ES-I3 (cell line): ENCODE data around the gene OTUB2.

ENCODE experiments used
- H3K36me3 ChIP-seq: 2 replicates; pipeline ENCODE4 v1.6.1; 2013; ENCODE audit warnings: mild to moderate bottlenecking, low read length, control low read depth, moderate library complexity; ENCODE audit not compliant: insufficient read depth
- H3K4me1 ChIP-seq: 2 replicates; pipeline ENCODE4 v1.6.1; 2013; ENCODE audit warnings: mild to moderate bottlenecking, control low read depth, low read length; ENCODE audit not compliant: insufficient read depth
- H3K9ac ChIP-seq: 2 replicates; pipeline ENCODE4 v1.6.1; 2013; ENCODE audit warnings: low read depth, mild to moderate bottlenecking, low read length, moderate library complexity
- H3K9me3 ChIP-seq: 2 replicates; pipeline ENCODE4 v1.6.1; 2013; ENCODE audit warnings: mild to moderate bottlenecking, low read length, moderate library complexity; ENCODE audit not compliant: control insufficient read depth, insufficient read depth

Gene OTUB2

GRCh38 chr14:94001501-94002396 is 24.4 kb upstream of the OTUB2 start:
- H3K9ac ChIP-seq: no peak overlapping the region
- no peaks in the 10 kb centered on the region for H3K4me1 ChIP-seq
- H3K9me3 ChIP-seq: no peaks in the 10 kb centered on the region
- H3K36me3 ChIP-seq: no peaks in the 10 kb centered on the region

DNA sequence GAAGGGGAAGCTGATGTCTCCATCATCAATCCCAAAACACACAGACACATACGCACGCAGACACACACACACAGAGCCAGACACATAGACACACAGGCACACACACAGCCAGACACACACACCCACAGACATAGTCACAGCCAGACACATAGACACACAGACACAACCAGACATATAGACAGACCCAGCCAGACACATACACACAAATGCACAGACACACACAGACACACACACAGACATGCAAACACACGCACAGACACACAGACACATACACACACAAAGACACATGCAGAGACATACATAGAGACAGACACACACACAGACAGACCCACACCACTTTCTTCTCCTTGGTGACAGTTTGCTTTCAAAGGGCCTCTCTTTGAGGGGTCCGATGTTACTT is 22.7 kb upstream of the OTUB2 start:
- Histone ChIP-seq H3K9ac (no peak overlapping the region), H3K36me3 (no peaks in the 10 kb centered on the region), H3K9me3 (no peaks in the 10 kb centered on the region), H3K4me1 (no peaks in the 10 kb centered on the region)

GRCh38 chr14:94004015-94004414 is 22.1 kb upstream of the OTUB2 start:
- no peaks in the 10 kb centered on the region for H3K4me1 ChIP-seq
- H3K9me3 ChIP-seq: no peaks in the 10 kb centered on the region
- no peak overlapping the region for H3K9ac ChIP-seq
- H3K36me3 ChIP-seq: no peaks in the 10 kb centered on the region

DNA sequence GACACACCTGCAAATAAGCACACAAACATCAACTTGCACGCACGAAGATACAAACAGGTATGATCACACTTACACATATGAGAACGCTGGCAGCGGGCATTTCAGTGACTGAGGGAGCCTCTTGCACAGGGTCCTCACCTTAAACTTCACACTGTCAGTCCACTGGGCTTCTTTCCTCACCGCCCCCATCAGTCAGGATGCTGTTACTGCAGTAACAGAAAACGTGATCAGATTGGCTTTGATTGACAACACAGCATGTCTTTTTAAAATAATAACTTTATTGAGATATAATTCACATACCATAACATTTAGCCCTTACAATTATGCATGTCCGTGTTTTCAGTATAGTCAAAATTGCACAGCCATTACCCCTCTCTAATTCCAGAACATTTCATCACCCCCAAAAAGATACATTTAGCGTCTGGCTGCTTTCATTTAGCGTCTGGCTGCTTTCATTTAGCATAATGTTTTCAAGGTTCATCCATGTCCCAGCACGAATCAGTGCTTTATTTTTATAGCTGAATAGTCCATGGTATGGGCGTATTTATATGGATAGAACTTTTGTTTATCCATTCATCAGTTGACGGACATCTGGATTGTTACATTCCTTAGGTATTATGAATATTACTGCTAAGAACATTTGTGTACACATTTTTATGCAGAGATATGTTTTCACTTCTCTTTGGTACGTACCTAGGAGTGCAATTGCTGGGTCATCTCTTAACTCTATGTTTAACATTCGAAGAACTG is 20.6 kb upstream of the OTUB2 start:
- no peaks in the 10 kb centered on the region for H3K36me3 ChIP-seq
- H3K9me3 ChIP-seq: no peaks in the 10 kb centered on the region
- no peaks in the 10 kb centered on the region for H3K4me1 ChIP-seq
- no peak overlapping the region for H3K9ac ChIP-seq

DNA sequence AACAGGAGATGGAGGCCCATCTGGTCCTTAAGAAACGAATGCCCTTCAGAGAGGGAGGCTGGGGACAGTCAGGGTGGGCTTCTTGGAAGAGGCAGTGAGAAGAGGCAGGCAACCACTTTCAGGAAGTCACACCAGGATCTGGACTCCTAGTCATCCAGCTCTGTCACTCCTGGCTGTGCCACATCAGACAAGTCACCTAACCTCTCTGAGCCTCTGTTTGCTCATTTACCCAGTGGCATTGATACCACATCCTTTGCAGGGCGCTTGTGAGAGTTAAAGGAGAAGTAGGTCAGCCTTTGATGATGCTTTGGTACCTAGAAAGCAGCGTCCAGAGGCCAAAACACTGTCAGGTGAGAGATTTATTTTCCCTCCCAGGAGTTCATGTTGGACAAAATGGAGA is 17.9 kb upstream of the OTUB2 start:
- H3K9ac ChIP-seq: no peak overlapping the region

GRCh38 chr14:94009767-94010166 is 16.4 kb upstream of the OTUB2 start:
- H3K36me3 ChIP-seq: no peaks in the 10 kb centered on the region
- H3K9me3 ChIP-seq: no peaks in the 10 kb centered on the region
- H3K9ac ChIP-seq: no peak overlapping the region
- 0 out of 2 replicates have a peak, but pooled peaks cover 4% of the 10 kb centered on the region for H3K4me1 ChIP-seq

More for the DNA sequence above, 17.9 kb upstream of the OTUB2 start:
- Histone ChIP-seq H3K4me1 (0 out of 2 replicates have a peak, but pooled peaks cover 4% of the 10 kb centered on the region), H3K9me3 (no peaks in the 10 kb centered on the region), H3K36me3 (no peaks in the 10 kb centered on the region)

- no peak overlapping the region for H3K9ac ChIP-seq
- no peaks in the 10 kb centered on the region for H3K36me3 ChIP-seq
- no peaks in the 10 kb centered on the region for H3K9me3 ChIP-seq
- 0 out of 2 replicates have a peak, but pooled peaks cover 4% of the 10 kb centered on the region for H3K4me1 ChIP-seq
Observed at GRCh38 chr14:94010625-94011024, 15.5 kb upstream of the OTUB2 start.

- Histone ChIP-seq H3K4me1 (0 out of 2 replicates have a peak, but pooled peaks cover 4% of the 10 kb centered on the region), H3K36me3 (no peaks in the 10 kb centered on the region), H3K9ac (no peak overlapping the region), H3K9me3 (no peaks in the 10 kb centered on the region)
Observed at GRCh38 chr14:94011795-94012194, 14.3 kb upstream of the OTUB2 start.

- H3K9me3 ChIP-seq: no peaks in the 10 kb centered on the region
- no peaks in the 10 kb centered on the region for H3K36me3 ChIP-seq
- H3K9ac ChIP-seq: no peak overlapping the region
- H3K4me1 ChIP-seq: 0 out of 2 replicates have a peak, but pooled peaks cover 4% of the 10 kb centered on the region
Observed at GRCh38 chr14:94014382-94014781, 11.8 kb upstream of the OTUB2 start.

DNA sequence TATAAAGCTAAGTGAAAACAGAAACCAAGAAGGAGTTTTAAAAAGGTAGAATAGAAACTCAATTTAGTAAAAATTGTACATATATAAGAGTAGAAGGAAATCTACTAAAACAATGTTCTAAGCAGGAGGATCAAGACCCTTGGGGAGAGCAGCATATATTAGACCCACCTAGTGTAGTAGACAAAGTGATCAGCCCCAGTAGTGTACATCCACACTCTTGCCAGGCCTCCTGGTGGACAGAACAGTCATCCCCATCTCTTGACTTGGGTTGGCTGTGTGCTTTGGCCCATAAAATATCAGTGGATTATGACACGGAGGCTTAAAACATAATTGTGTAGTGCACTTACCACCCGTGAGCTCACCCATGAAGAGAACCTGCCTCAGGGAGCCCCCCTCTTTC is 10.9 kb upstream of the OTUB2 start:
- no peaks in the 10 kb centered on the region for H3K36me3 ChIP-seq
- H3K4me1 ChIP-seq: 0 out of 2 replicates have a peak, but pooled peaks cover 4% of the 10 kb centered on the region
- H3K9me3 ChIP-seq: no peaks in the 10 kb centered on the region
- H3K9ac ChIP-seq: no peak overlapping the region

DNA sequence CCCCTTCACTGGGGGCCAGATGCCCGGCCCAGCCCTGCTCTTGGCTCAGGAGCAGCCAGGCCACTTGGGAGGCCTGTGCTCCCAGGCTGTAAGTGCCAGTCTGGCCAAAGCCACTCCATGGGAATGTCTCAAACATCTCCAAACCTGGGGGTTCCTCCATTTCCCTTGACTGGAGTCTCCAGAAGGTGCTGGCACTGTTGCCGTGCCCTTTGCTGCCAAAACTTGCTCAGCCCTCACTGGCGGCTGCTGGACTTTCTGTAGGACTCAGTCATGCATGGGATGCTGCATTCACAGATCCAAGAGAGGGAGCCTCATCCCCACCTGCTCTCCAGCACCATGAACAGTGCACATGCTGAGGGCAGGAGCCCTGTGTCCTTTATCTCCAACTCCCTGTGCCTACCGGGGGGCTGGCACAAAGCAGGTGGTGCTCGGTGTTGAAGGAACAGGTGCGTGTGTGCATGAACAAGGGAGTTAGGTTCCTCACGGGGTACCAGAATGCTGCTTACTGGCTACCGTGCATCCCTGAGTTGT is 9.6 kb upstream of the OTUB2 start:
- Histone ChIP-seq H3K4me1 (peaks cover 6% of the 10 kb centered on the region; the same call in 1 of the 2 replicates), H3K9ac (no peak overlapping the region), H3K36me3 (no peaks in the 10 kb centered on the region), H3K9me3 (no peaks in the 10 kb centered on the region)

GRCh38 chr14:94018308-94018707 is 7.8 kb upstream of the OTUB2 start:
- peaks cover 20% of the 10 kb centered on the region; the same call in 1 of the 2 replicates for H3K4me1 ChIP-seq
- no peaks in the 10 kb centered on the region for H3K9me3 ChIP-seq
- no peak overlapping the region for H3K9ac ChIP-seq
- no peaks in the 10 kb centered on the region for H3K36me3 ChIP-seq

- peaks cover 20% of the 10 kb centered on the region; the same call in 1 of the 2 replicates for H3K4me1 ChIP-seq
- H3K9me3 ChIP-seq: no peaks in the 10 kb centered on the region
- no peak overlapping the region for H3K9ac ChIP-seq
- H3K36me3 ChIP-seq: no peaks in the 10 kb centered on the region
Observed at GRCh38 chr14:94019329-94019728, 6.8 kb upstream of the OTUB2 start.

DNA sequence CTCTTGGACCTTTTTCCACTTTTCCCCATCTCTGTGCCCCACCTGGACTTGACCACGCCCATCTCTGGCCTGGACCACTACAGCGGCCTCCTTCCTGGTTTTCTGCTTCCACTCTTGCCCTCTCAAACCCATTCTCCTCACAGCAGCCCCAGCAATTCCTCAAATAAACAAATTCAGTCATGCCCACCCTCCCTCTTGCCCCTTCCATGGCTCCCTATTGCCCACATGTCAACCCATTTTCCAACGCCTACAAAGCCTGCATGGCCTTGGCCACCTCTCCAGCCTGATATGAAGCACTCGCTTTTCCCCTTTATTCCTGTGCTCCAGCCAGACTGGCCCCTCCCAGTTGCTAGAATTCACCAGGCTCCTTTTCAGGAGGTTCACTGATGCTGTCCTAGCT is 5.9 kb upstream of the OTUB2 start:
- H3K9ac ChIP-seq: no peak overlapping the region
- H3K9me3 ChIP-seq: no peaks in the 10 kb centered on the region
- peaks cover 20% of the 10 kb centered on the region; the same call in 1 of the 2 replicates for H3K4me1 ChIP-seq
- H3K36me3 ChIP-seq: no peaks in the 10 kb centered on the region
